OCI-LY3 (cell line): ENCODE measurements around the gene ALAS2.

Experiments used
- H2AFZ ChIP-seq: fragments of 200-600, 300-600 bp; shearing (Covaris generic); 2 replicates; pipeline ENCODE4 v1.6.0; 2014; ENCODE audit warnings: antibody characterized with exemption, low read depth, low read length
- H3K27ac ChIP-seq: fragments of 200-600, 300-600 bp; sonication (generic); 2 replicates; pipeline ENCODE4 v1.5.1; 2014; ENCODE audit warnings: mild to moderate bottlenecking, low read length, moderate library complexity, mixed read lengths
- H3K27me3 ChIP-seq: fragments of 200-600, 300-600 bp; sonication (generic); 2 replicates; pipeline ENCODE4 v1.6.1; 2014; ENCODE audit warnings: low read depth, low read length, mixed read lengths
- H3K36me3 ChIP-seq: fragments of 200-600, 300-600 bp; sonication (generic); replicated peaks from 2 replicates; pipeline ENCODE3; 2014; ENCODE audit warnings: low read depth, low read length, mixed read lengths
- H3K4me1 ChIP-seq: fragments of 300-600, 200-600 bp; sonication (generic); 2 replicates; pipeline ENCODE4 v1.6.1; 2014; ENCODE audit warnings: low read length, mixed read lengths
- H3K4me2 ChIP-seq: fragments of 200-600, 300-600 bp; sonication (generic); 2 replicates; pipeline ENCODE4 v1.6.1; 2014; ENCODE audit warnings: low read length, mixed read lengths
- H3K4me3 ChIP-seq: fragments of 300-600, 200-600 bp; sonication (generic); 2 replicates; pipeline ENCODE4 v1.5.1; 2014; ENCODE audit warnings: antibody characterized with exemption, mild to moderate bottlenecking, low read length, moderate library complexity
- H3K79me2 ChIP-seq: fragments of 300-600, 200-600 bp; shearing (Covaris generic); 2 replicates; pipeline ENCODE4 v1.6.1; 2014; ENCODE audit warnings: mild to moderate bottlenecking, low read length, mixed read lengths
- H3K9ac ChIP-seq: fragments of 300-600, 200-600 bp; shearing (Covaris generic); 2 replicates; pipeline ENCODE4 v1.6.0; 2014; ENCODE audit warnings: mild to moderate bottlenecking, low read length, moderate library complexity
- H3K9me3 ChIP-seq: fragments of 200-600, 300-600 bp; shearing (Covaris generic); 2 replicates; pipeline ENCODE4 v1.6.1; 2014; ENCODE audit warnings: low read length, mixed read lengths; ENCODE audit not compliant: insufficient read depth
- H4K20me1 ChIP-seq: fragments of 200-600, 300-600 bp; sonication (generic); 2 replicates; pipeline ENCODE4 v1.6.1; 2016; ENCODE audit warnings: low read length, mixed read lengths; ENCODE audit not compliant: insufficient read depth
- EZH2phosphoT487 ChIP-seq: fragments of 200-600 bp; shearing (Covaris generic); IDR thresholded peaks from 2 replicates; pipeline ENCODE4 v1.6.1; 2018; ENCODE audit warnings: antibody characterized with exemption, mixed run types, low read depth
- TF ChIP-seq, protein P1 (sequence below): fragments of 200-600, 300-600 bp; sonication (generic); IDR thresholded peaks from 2 replicates; pipeline ENCODE4 v1.5.1; 2014; ENCODE audit warnings: antibody characterized with exemption, low read length, low read depth

ALAS2 gene

DNA sequence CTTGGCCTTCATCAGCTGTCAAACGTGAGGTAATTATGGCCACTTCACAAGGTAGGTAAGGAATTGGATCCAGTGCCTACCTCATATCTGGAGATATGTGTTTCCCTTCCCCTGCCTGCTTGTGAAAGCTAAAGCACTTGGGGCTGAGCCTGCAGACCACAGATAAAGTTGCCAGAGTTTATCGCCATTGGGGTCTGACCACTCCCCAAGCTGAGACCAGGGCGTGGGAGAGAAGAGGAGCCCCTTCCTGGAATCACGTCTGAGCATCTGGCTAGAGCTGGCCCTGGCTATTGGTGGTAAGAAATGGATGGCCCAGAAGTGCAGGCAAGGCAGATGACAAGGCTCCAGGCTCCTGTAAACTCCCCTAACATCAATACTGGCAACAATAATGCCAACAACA lies 2.7 kb downstream of the ALAS2 start:
- Histone ChIP-seq H3K27ac (no peak overlapping the region), H3K27me3 (no peaks in the 10 kb centered on the region), H3K9me3 (no peaks in the 10 kb centered on the region), H2AFZ (no peak overlapping the region), H3K4me2 (no peak overlapping the region), H3K4me3 (no peak overlapping the region), H3K9ac (no peak overlapping the region), H4K20me1 (no peaks in the 10 kb centered on the region), H3K4me1 (no peaks in the 10 kb centered on the region), H3K36me3 (no peaks in the 10 kb centered on the region), H3K79me2 (no peaks in the 10 kb centered on the region)
- no peak for TF ChIP-seq EZH2phosphoT487
- TF ChIP-seq, protein P1, sequence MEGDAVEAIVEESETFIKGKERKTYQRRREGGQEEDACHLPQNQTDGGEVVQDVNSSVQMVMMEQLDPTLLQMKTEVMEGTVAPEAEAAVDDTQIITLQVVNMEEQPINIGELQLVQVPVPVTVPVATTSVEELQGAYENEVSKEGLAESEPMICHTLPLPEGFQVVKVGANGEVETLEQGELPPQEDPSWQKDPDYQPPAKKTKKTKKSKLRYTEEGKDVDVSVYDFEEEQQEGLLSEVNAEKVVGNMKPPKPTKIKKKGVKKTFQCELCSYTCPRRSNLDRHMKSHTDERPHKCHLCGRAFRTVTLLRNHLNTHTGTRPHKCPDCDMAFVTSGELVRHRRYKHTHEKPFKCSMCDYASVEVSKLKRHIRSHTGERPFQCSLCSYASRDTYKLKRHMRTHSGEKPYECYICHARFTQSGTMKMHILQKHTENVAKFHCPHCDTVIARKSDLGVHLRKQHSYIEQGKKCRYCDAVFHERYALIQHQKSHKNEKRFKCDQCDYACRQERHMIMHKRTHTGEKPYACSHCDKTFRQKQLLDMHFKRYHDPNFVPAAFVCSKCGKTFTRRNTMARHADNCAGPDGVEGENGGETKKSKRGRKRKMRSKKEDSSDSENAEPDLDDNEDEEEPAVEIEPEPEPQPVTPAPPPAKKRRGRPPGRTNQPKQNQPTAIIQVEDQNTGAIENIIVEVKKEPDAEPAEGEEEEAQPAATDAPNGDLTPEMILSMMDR = no peak

DNA sequence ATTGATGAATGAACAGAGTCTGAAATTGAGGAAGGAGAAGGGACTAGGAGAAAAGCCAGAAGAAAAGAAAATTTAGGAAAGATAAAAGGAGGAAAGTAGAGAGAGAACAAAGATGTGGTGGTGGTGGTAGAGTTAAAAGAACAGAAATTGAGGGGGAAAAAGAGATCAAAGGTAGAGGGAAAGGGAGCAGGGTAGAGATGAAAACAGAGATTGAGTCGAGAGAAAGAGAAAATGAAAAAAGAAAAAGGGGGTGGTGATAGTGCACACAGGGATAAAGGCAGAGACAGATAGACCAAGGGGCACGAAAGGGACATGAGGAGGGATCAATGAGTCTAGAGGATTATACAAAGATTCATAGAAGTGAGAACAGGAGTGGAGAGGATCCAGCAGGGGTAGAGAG lies 3.9 kb downstream of the ALAS2 start:
- H3K36me3 ChIP-seq = no peaks in the 10 kb centered on the region
- no peaks in the 10 kb centered on the region for H3K9me3 ChIP-seq
- no peak overlapping the region for H3K9ac ChIP-seq
- H3K79me2 ChIP-seq = no peaks in the 10 kb centered on the region
- TF ChIP-seq, protein P1 = no peak
- TF ChIP-seq EZH2phosphoT487 = no peak
- no peaks in the 10 kb centered on the region for H3K4me1 ChIP-seq
- no peak overlapping the region for H3K27ac ChIP-seq
- H3K4me3 ChIP-seq = no peak overlapping the region
- H4K20me1 ChIP-seq = no peaks in the 10 kb centered on the region
- H3K4me2 ChIP-seq = no peak overlapping the region
- H3K27me3 ChIP-seq = no peaks in the 10 kb centered on the region
- no peak overlapping the region for H2AFZ ChIP-seq

DNA sequence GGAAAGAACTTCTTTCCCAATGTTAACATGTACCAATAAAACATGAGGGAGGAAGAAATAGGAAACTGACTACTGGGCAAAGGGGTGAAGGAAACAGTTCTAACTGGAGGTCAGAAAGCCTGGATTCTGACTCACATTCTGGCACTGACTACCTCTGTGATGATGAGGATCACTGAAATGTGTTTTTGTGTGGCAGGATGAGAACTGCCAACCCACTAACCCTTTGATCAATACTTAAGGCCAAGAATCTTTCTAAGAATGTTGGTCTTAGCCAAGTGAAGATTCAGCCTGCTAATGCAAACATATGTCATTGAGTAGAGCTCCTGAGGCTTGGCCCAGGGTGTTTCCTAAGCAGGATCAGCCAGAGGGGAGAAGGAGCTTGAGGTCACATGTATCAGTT lies 4.6 kb downstream of the ALAS2 start:
- Histone ChIP-seq H3K9me3 (no peaks in the 10 kb centered on the region), H3K4me2 (no peak overlapping the region), H3K4me1 (no peaks in the 10 kb centered on the region), H3K4me3 (no peak overlapping the region), H2AFZ (no peak overlapping the region), H4K20me1 (no peaks in the 10 kb centered on the region), H3K27me3 (no peaks in the 10 kb centered on the region), H3K27ac (no peak overlapping the region), H3K36me3 (no peaks in the 10 kb centered on the region), H3K9ac (no peak overlapping the region), H3K79me2 (no peaks in the 10 kb centered on the region)
- TF ChIP-seq EZH2phosphoT487 = no peak
- TF ChIP-seq, protein P1 = no peak

DNA sequence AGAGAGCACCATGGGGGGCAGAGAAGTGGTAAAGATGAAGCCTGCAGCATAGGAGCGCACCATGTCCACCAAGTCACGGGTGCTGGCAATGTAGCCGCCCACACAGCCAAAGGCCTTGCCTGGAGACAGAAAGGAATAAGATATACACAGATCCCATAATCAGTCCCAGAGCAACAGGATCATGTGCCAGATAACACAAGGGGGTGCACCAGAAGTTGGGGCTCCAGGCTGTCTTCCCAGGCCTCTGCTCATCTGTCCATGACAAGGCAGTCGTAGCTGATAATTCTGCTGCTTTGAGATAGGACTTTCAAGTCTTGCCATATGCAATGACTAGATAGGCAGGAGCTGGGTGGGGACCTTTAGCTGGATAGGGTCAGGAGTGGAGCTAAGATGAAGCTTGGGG lies 15.9 kb downstream of the ALAS2 start:
- Histone ChIP-seq H3K27me3 (no peaks in the 10 kb centered on the region), H3K4me3 (no peak overlapping the region), H3K9me3 (no peaks in the 10 kb centered on the region), H3K79me2 (no peaks in the 10 kb centered on the region), H3K36me3 (no peaks in the 10 kb centered on the region), H3K9ac (no peak overlapping the region), H3K27ac (no peak overlapping the region), H3K4me1 (no peaks in the 10 kb centered on the region), H3K4me2 (no peak overlapping the region), H2AFZ (no peak overlapping the region), H4K20me1 (no peaks in the 10 kb centered on the region)
- TF ChIP-seq, protein P1 = no peak
- no peak for TF ChIP-seq EZH2phosphoT487
